Astrocyte (in vitro differentiated cells and primary cell): ENCODE data around the gene USP34. TPM values are rescaled to one million over a fixed set of nuclear protein-coding genes. Genes with fewer than 3 reads are reported as not detected.

Experiments used
- DNase-seq: peaks from one replicate; pipeline ENCODE4 v3.0.0-alpha.2; 2010; ENCODE audit warnings: low read depth
- FAIRE-seq: peaks from 2 replicates; lab custom pipeline; 2011; peaks lifted over from hg19 to GRCh38; lab: Jason Lieb, UNC
- H2AFZ ChIP-seq: 2 replicates; pipeline ENCODE4 v1.6.0; 2012; ENCODE audit warnings: low read depth, low read length, inconsistent platforms
- H3K27ac ChIP-seq: 2 replicates; pipeline ENCODE4 v1.5.1; 2011; ENCODE audit warnings: low read depth, low read length, inconsistent platforms
- H3K27me3 ChIP-seq: 2 replicates; pipeline ENCODE4 v1.6.0; 2011; ENCODE audit warnings: low read length, inconsistent platforms; ENCODE audit not compliant: insufficient read depth
- H3K36me3 ChIP-seq: 2 replicates; pipeline ENCODE4 v1.5.1; 2011; ENCODE audit warnings: low read length, inconsistent platforms; ENCODE audit not compliant: insufficient read depth
- H3K4me1 ChIP-seq: 2 replicates; pipeline ENCODE4 v1.5.1; 2011; ENCODE audit warnings: low read length, inconsistent platforms; ENCODE audit not compliant: insufficient read depth
- H3K4me2 ChIP-seq: 2 replicates; pipeline ENCODE4 v1.6.0; 2012; ENCODE audit warnings: low read length, inconsistent platforms
- H3K4me3 ChIP-seq: 2 replicates; pipeline ENCODE4 v1.5.1; 2011; ENCODE audit warnings: low read depth, mild to moderate bottlenecking, low read length, inconsistent platforms; ENCODE audit not compliant: insufficient read depth
- H3K79me2 ChIP-seq: 2 replicates; pipeline ENCODE4 v1.6.0; 2012; ENCODE audit warnings: mild to moderate bottlenecking, low read length, inconsistent platforms; ENCODE audit not compliant: insufficient read depth
- H3K9ac ChIP-seq: 2 replicates; pipeline ENCODE4 v1.6.0; 2012; ENCODE audit warnings: mild to moderate bottlenecking, low read length, inconsistent platforms
- H3K9me3 ChIP-seq: 2 replicates; pipeline ENCODE4 v1.5.1; 2012; ENCODE audit warnings: low read depth, mild to moderate bottlenecking, low read length, inconsistent platforms; ENCODE audit not compliant: insufficient read depth
- H4K20me1 ChIP-seq: 2 replicates; pipeline ENCODE4 v1.6.0; 2012; ENCODE audit warnings: low read length, inconsistent platforms; ENCODE audit not compliant: insufficient read depth
- H3K27ac Mint-ChIP-seq: one replicate; pipeline ENCODE4 v1.8.0; 2021; ENCODE audit warnings: mild to moderate bottlenecking, mixed read lengths; ENCODE audit not compliant: unreplicated experiment
- H3K27me3 Mint-ChIP-seq: one replicate; pipeline ENCODE4 v1.8.0; 2021; ENCODE audit warnings: low read depth, mixed read lengths; ENCODE audit not compliant: unreplicated experiment
- H3K36me3 Mint-ChIP-seq: one replicate; pipeline ENCODE4 v1.8.0; 2021; ENCODE audit warnings: low read depth, mixed read lengths; ENCODE audit not compliant: unreplicated experiment
- H3K4me1 Mint-ChIP-seq: one replicate; pipeline ENCODE4 v1.8.0; 2021; ENCODE audit warnings: low read depth, mixed read lengths; ENCODE audit not compliant: unreplicated experiment
- H3K4me3 Mint-ChIP-seq: one replicate; pipeline ENCODE4 v1.8.0; 2021; ENCODE audit warnings: mild to moderate bottlenecking, moderate library complexity, mixed read lengths; ENCODE audit not compliant: unreplicated experiment
- H3K9me3 Mint-ChIP-seq: one replicate; pipeline ENCODE4 v1.8.0; 2021; ENCODE audit warnings: mild to moderate bottlenecking, mixed read lengths; ENCODE audit not compliant: unreplicated experiment
- EZH2 ChIP-seq: IDR thresholded peaks from 2 replicates; pipeline ENCODE4 v1.6.1; 2012; ENCODE audit warnings: mild to moderate bottlenecking, low read length, inconsistent platforms; ENCODE audit not compliant: insufficient read depth
- total RNA-seq: library from RNA; stranded (reverse); gene quantifications from 2 replicates; pipeline ENCODE4 v1.2.1, GENCODE V29; 2021
- TF ChIP-seq, protein P1 (sequence below): IDR thresholded peaks from 2 replicates; pipeline ENCODE4 v1.5.1; 2011; ENCODE audit warnings: low read depth, mild to moderate bottlenecking, inconsistent platforms, low read length, moderate library complexity; ENCODE audit not compliant: insufficient read depth

Gene USP34
- total RNA-seq, 1 donor from 2014 or later = 99.9 TPM

DNA sequence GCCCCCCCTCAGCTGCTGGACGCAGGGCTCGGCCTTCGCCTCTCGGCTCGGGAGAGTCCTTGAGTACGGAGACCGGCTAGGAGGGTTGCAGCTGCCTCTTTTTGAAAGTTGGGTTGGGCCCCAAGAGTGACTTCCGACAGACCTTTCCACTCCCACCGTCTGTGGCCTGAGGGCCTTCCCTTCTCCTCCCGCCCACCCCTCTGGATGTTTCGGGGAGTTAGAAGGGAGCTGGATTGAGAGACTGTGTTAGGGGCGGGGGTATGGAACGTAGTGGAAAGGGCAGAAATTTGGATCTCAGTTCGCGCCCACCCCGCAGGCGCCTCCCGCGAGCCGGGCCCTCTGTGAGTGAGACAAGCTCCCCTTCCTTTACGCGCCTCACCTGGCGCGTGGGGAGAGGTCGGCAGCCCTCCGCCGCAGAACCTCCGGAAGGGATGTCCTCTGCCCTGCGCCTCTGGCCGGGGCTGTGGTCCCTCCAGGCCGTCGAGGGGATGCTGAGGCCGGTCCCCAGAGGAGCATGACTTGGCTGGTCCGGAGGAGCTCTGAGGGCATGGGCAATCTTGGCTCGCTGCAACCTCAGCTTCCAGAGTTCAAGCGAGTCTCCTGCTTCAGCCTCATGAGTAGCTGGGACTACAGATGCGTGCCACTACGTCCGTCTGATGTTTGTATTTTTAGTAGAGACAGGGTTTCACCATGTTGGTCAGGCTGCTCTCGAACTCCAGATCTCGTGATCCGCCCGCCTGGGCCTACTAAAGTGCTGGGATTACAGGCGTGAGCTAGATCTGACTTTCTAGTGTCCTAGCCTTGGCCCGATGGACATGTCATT, 292.9 kb downstream of the USP34 start:
- H3K4me3 Mint-ChIP-seq = peak overlapping the region; percentile 86
- TF ChIP-seq EZH2 = no peak
- TF ChIP-seq, protein P1, sequence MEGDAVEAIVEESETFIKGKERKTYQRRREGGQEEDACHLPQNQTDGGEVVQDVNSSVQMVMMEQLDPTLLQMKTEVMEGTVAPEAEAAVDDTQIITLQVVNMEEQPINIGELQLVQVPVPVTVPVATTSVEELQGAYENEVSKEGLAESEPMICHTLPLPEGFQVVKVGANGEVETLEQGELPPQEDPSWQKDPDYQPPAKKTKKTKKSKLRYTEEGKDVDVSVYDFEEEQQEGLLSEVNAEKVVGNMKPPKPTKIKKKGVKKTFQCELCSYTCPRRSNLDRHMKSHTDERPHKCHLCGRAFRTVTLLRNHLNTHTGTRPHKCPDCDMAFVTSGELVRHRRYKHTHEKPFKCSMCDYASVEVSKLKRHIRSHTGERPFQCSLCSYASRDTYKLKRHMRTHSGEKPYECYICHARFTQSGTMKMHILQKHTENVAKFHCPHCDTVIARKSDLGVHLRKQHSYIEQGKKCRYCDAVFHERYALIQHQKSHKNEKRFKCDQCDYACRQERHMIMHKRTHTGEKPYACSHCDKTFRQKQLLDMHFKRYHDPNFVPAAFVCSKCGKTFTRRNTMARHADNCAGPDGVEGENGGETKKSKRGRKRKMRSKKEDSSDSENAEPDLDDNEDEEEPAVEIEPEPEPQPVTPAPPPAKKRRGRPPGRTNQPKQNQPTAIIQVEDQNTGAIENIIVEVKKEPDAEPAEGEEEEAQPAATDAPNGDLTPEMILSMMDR = no peak
- Histone ChIP-seq H3K79me2 (peaks cover 44% of the 10 kb centered on the region), H3K27ac (peak overlapping the region; percentile 83), H3K9ac (peak overlapping the region; percentile 86), H3K4me1 (peaks cover 39% of the 10 kb centered on the region), H3K4me3 (peak overlapping the region; percentile 66), H3K36me3 (peaks cover 5% of the 10 kb centered on the region), H3K27me3 (no peaks in the 10 kb centered on the region), H2AFZ (peak overlapping the region; percentile 56), H3K4me2 (peak overlapping the region; percentile 85), H4K20me1 (peaks cover 4% of the 10 kb centered on the region), H3K9me3 (no peaks in the 10 kb centered on the region)
- DNase-seq (peak; percentile 15), FAIRE-seq (no peak)
- H3K4me1 Mint-ChIP-seq = peaks cover 34% of the 10 kb centered on the region
- H3K27ac Mint-ChIP-seq = peak overlapping the region; percentile 90
- H3K36me3 Mint-ChIP-seq = peaks cover 4% of the 10 kb centered on the region
- peaks cover 2% of the 10 kb centered on the region for H3K9me3 Mint-ChIP-seq
- H3K27me3 Mint-ChIP-seq = peaks cover 6% of the 10 kb centered on the region

DNA sequence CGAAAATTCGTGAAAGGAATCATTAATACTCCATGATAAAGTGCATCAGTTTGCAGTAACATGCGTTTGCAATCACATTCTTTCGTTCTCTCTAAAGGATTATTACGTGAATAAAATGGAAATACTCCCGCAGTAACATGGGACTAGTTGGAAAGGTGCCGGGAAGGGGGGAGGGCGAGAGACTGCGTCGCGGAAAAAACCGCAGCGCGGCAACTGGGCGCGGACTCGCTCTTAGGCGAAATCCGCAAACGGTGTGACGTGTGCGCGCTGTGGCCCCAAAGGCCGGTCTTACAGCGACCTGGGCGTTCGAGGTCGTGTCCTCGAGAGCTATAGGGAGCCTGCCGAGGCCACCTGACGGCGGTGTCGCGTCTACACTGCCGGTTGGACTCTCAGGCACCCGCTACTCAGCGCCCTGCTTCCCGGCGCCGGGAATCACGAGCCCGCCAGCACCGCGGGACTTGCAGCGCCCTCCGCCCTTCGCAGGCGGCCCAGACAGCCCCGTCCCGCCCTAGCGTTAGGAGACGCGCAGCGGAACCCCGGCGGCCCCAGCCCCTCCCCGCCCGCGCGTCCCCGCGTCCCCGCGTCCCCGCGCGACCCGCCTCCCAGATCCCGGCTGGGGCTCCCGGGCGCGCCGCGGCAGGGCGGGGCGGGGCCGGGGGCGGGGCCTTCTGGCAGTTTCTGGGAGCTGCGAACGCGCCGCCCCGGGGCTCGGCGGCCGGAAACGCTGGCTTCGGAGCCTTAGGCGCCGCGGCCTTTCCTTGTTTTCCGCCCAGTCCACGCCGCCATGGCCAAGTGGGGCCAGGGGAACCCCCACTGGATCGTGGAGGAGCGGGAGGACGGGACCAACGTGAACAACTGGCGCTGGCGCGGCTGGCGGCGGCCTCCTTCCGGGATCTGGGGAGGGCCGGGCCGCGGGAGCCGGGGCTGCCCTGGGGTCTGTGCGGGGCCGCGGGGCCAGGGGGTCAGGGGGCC, 293.8 kb downstream of the USP34 start:
- H3K9me3 Mint-ChIP-seq = peaks cover 2% of the 10 kb centered on the region
- FAIRE-seq = no peak
- Histone ChIP-seq H3K4me1 (peaks cover 39% of the 10 kb centered on the region), H3K27me3 (no peaks in the 10 kb centered on the region), H3K4me3 (peak overlapping the region; percentile 66), H3K36me3 (peaks cover 5% of the 10 kb centered on the region), H2AFZ (peak overlapping the region; percentile 88), H3K9ac (peak overlapping the region; percentile 86), H3K79me2 (peaks cover 39% of the 10 kb centered on the region), H3K27ac (peak overlapping the region; percentile 83), H3K4me2 (peak overlapping the region; percentile 85), H3K9me3 (no peaks in the 10 kb centered on the region), H4K20me1 (peaks cover 4% of the 10 kb centered on the region)
- DNase-seq = peak; percentile 76
- peaks cover 9% of the 10 kb centered on the region for H3K36me3 Mint-ChIP-seq
- peak overlapping the region; percentile 35 for H3K27ac Mint-ChIP-seq
- H3K4me3 Mint-ChIP-seq = peak overlapping the region; percentile 84
- peaks cover 6% of the 10 kb centered on the region for H3K27me3 Mint-ChIP-seq
- TF ChIP-seq, protein P1 = no peak
- TF ChIP-seq EZH2 = no peak
- peaks cover 34% of the 10 kb centered on the region for H3K4me1 Mint-ChIP-seq
